ENCODE results near the gene CECR2. TPM values are rescaled to one million over a fixed set of nuclear protein-coding genes. Genes with fewer than 3 reads are reported as not detected.

Gene CECR2
- total RNA-seq, 1 donor from 2014 or later = 67.8 TPM

- H3K9me3 Mint-ChIP-seq = no peaks in the 10 kb centered on the region
- H3K27me3 Mint-ChIP-seq (ENCODE audit: insufficient read depth, low read depth) = peaks cover 5% of the 10 kb centered on the region
- Histone ChIP-seq H3K79me2 (ENCODE audit: low read depth) (no peaks in the 10 kb centered on the region), H4K20me1 (ENCODE audit: low read depth) (no peaks in the 10 kb centered on the region), H3K4me3 (no peak overlapping the region), H3K9ac (no peak overlapping the region), H3K27ac (peak overlapping the region; percentile 19), H3K27me3 (no peaks in the 10 kb centered on the region), H3F3A (ENCODE audit: low read depth) (peaks cover 29% of the 10 kb centered on the region), H2AFZ (replicated peaks) (peak overlapping the region; percentile 61), H3K36me3 (no peaks in the 10 kb centered on the region), H3K9me3 (ENCODE audit: low read depth) (no peaks in the 10 kb centered on the region), H3K4me2 (no peak overlapping the region), H3K4me1 (peaks cover 23% of the 10 kb centered on the region)
- no peaks in the 10 kb centered on the region for H3K36me3 Mint-ChIP-seq
- DNase-seq (ENCODE audit: low spot score) = no peak
- H3K4me3 Mint-ChIP-seq = no peak overlapping the region
- TF ChIP-seq EZH2phosphoT487 (IDR thresholded peaks at IDR 0.05) = no peak
- no peak for TF ChIP-seq EZH2 (IDR thresholded peaks at IDR 0.05)
- TF ChIP-seq, protein P1, sequence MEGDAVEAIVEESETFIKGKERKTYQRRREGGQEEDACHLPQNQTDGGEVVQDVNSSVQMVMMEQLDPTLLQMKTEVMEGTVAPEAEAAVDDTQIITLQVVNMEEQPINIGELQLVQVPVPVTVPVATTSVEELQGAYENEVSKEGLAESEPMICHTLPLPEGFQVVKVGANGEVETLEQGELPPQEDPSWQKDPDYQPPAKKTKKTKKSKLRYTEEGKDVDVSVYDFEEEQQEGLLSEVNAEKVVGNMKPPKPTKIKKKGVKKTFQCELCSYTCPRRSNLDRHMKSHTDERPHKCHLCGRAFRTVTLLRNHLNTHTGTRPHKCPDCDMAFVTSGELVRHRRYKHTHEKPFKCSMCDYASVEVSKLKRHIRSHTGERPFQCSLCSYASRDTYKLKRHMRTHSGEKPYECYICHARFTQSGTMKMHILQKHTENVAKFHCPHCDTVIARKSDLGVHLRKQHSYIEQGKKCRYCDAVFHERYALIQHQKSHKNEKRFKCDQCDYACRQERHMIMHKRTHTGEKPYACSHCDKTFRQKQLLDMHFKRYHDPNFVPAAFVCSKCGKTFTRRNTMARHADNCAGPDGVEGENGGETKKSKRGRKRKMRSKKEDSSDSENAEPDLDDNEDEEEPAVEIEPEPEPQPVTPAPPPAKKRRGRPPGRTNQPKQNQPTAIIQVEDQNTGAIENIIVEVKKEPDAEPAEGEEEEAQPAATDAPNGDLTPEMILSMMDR (IDR thresholded peaks at IDR 0.05) = no peak
- H3K4me1 Mint-ChIP-seq = peaks cover 22% of the 10 kb centered on the region
- H3K27ac Mint-ChIP-seq = peak overlapping the region; percentile 81
Observed at GRCh38 chr22:17358415-17358814, 10.8 kb upstream of the CECR2 start.

GRCh38 chr22:17359501-17359900, 9.8 kb upstream of the CECR2 start:
- Histone ChIP-seq H3K27me3 (no peaks in the 10 kb centered on the region), H3K4me3 (no peak overlapping the region), H2AFZ (replicated peaks) (peak overlapping the region; percentile 19), H3K9ac (no peak overlapping the region), H3K9me3 (ENCODE audit: low read depth) (no peaks in the 10 kb centered on the region), H3K79me2 (ENCODE audit: low read depth) (no peaks in the 10 kb centered on the region), H3F3A (ENCODE audit: low read depth) (peaks cover 29% of the 10 kb centered on the region), H4K20me1 (ENCODE audit: low read depth) (no peaks in the 10 kb centered on the region), H3K27ac (no peak overlapping the region), H3K4me2 (no peak overlapping the region), H3K36me3 (no peaks in the 10 kb centered on the region), H3K4me1 (peaks cover 23% of the 10 kb centered on the region)
- Mint-ChIP-seq H3K4me1 (peaks cover 22% of the 10 kb centered on the region), H3K4me3 (no peak overlapping the region), H3K27ac (peak overlapping the region; percentile 15), H3K27me3 (ENCODE audit: insufficient read depth, low read depth) (peaks cover 5% of the 10 kb centered on the region), H3K36me3 (no peaks in the 10 kb centered on the region), H3K9me3 (no peaks in the 10 kb centered on the region)
- TF ChIP-seq EZH2 (IDR thresholded peaks at IDR 0.05) (no peak), EZH2phosphoT487 (IDR thresholded peaks at IDR 0.05) (no peak)
- TF ChIP-seq, protein P1 (IDR thresholded peaks at IDR 0.05) = no peak
- DNase-seq (ENCODE audit: low spot score) = no peak

DNA sequence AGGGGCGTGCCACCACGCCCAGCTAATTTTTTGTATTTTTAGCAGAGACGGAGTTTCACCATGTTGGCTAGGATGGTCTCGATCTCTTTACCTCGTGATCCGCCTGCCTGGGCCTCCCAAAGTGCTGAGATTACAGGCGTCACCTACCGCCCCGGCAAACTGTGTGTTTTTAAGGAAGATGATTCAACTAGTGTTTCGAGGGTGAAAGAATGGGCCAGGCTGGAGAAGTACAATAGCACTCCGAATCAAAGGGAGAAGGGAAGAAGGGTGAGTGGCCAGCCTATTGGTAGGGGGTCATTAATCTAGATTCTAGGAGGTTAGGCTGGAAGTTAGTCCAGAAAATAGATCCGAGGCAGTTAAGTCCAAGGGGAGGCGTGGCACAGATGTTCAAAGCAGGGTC, 2.9 kb upstream of the CECR2 start:
- Histone ChIP-seq H4K20me1 (ENCODE audit: low read depth) (peaks cover 10% of the 10 kb centered on the region), H3K27ac (peak overlapping the region; percentile 27), H3K4me2 (peak overlapping the region; percentile 83), H3K9ac (no peak overlapping the region), H3K79me2 (ENCODE audit: low read depth) (peaks cover 45% of the 10 kb centered on the region), H2AFZ (replicated peaks) (no peak overlapping the region), H3F3A (ENCODE audit: low read depth) (peaks cover 43% of the 10 kb centered on the region), H3K36me3 (no peaks in the 10 kb centered on the region), H3K4me1 (peaks cover 21% of the 10 kb centered on the region), H3K9me3 (ENCODE audit: low read depth) (no peaks in the 10 kb centered on the region), H3K27me3 (no peaks in the 10 kb centered on the region), H3K4me3 (peak overlapping the region; percentile 100)
- no peaks in the 10 kb centered on the region for H3K9me3 Mint-ChIP-seq
- peak overlapping the region; percentile 81 for H3K4me3 Mint-ChIP-seq
- H3K27ac Mint-ChIP-seq = no peak overlapping the region
- TF ChIP-seq, protein P1 (IDR thresholded peaks at IDR 0.05) = no peak
- TF ChIP-seq EZH2phosphoT487 (IDR thresholded peaks at IDR 0.05) (no peak), EZH2 (IDR thresholded peaks at IDR 0.05) (no peak)
- peaks cover 22% of the 10 kb centered on the region for H3K4me1 Mint-ChIP-seq
- no peak for DNase-seq (ENCODE audit: low spot score)
- H3K27me3 Mint-ChIP-seq (ENCODE audit: insufficient read depth, low read depth) = peaks cover 16% of the 10 kb centered on the region
- H3K36me3 Mint-ChIP-seq = no peaks in the 10 kb centered on the region

Data from neural progenitor cell (in vitro differentiated cells).